K562 (cell line): ENCODE data around the gene OPCML. TPM values are rescaled to one million over a fixed set of nuclear protein-coding genes. Genes with fewer than 3 reads are reported as not detected.
A peak's percentile ranks its signal among the peaks of the same experiment; 100 is the strongest.

Experiments used
- ATAC-seq: fragments of 200-7000 bp; cut with Tn5 transposase; 3 replicates; pipeline ENCODE4 v1.9.1; 2020; ENCODE audit warnings: moderate library complexity
- BruUV-seq: library from RNA; stranded (reverse); fragments of 400-500 nt; replicated peaks from 2 replicates; lab custom pipeline; 2021; lab: Mats Ljungman, UMichigan
- CTCF ChIA-PET: fragments of 300-600 bp; formaldehyde crosslinking; extraction: SDS; loops from one replicate; lab custom pipeline; 2021; ENCODE audit warnings: low intra/inter-chr PET ratio; lab: Yijun Ruan, JAX
- POLR2A ChIA-PET: fragments of 300-600, 350-650 bp; sonication (Branson Sonifier 250); formaldehyde crosslinking; extraction: SDS; loops from one replicate; lab custom pipeline; 2021; ENCODE audit warnings: antibody characterized with exemption, inconsistent platforms; lab: Yijun Ruan, JAX
- DNase-seq, 4 experiments: peaks; one replicate each; pipeline versions ENCODE4 v3.0.0 to v3.0.0-alpha.2; 2011 to 2018; ENCODE audit warnings: low spot score in 3 of 4, mixed read lengths in 3 of 4; ENCODE audit errors: extremely low read depth in 1 of 4
- FAIRE-seq: peaks from 2 replicates; lab custom pipeline; 2011; peaks lifted over from hg19 to GRCh38; lab: Jason Lieb, UNC
- H2AFZ ChIP-seq: 2 replicates; pipeline ENCODE4 v1.6.0; 2011; ENCODE audit warnings: low read depth, low read length, control low read depth, inconsistent platforms
- H3K27ac ChIP-seq: fragments of 200-600 bp; 3 replicates; pipeline ENCODE4 v1.8.0; 2011; ENCODE audit warnings: low read depth, mild to moderate bottlenecking, control low read depth, inconsistent platforms, low read length, moderate library complexity, mixed read lengths; ENCODE audit errors: extremely low read depth
- H3K27me3 ChIP-seq, 2 experiments: fragments of 300-600 bp in 1 of 2; 2 replicates in 1 of 2; 3 replicates in 1 of 2; pipeline versions ENCODE4 v1.6.0 to v1.8.0; 2011; ENCODE audit warnings: inconsistent platforms in 2 of 2, low read length in 2 of 2, mild to moderate bottlenecking in 1 of 2, mixed read lengths in 1 of 2, moderate library complexity in 1 of 2; ENCODE audit not compliant: control insufficient read depth in 2 of 2, insufficient read depth in 2 of 2
- H3K36me3 ChIP-seq: fragments of 300-600 bp; 3 replicates; pipeline ENCODE4 v1.8.0; 2011; ENCODE audit warnings: mild to moderate bottlenecking, low read length, inconsistent platforms; ENCODE audit not compliant: control insufficient read depth, insufficient read depth
- H3K4me1 ChIP-seq, 2 experiments: fragments of 200-600 bp in 1 of 2; replicated peaks in 1 of 2; 2 replicates in 1 of 2; 3 replicates in 1 of 2; pipeline versions ENCODE4 v1.5.1 to v1.8.0; 2011; ENCODE audit warnings: inconsistent platforms in 2 of 2, low read length in 2 of 2, mild to moderate bottlenecking in 1 of 2, mixed read lengths in 1 of 2, moderate library complexity in 1 of 2; ENCODE audit not compliant: control insufficient read depth in 2 of 2, insufficient read depth in 2 of 2
- H3K4me2 ChIP-seq: 2 replicates; pipeline ENCODE4 v1.6.1; 2011; ENCODE audit warnings: low read length, control low read depth, inconsistent platforms, mixed read lengths; ENCODE audit not compliant: insufficient read depth
- H3K4me3 ChIP-seq: fragments of 200-600 bp; sonication (generic), shearing (Covaris generic); 2 replicates; pipeline ENCODE4 v1.5.1; 2016; ENCODE audit warnings: control low read depth, inconsistent platforms
- H3K79me2 ChIP-seq: fragments of 200-600 bp; 3 replicates; pipeline ENCODE4 v1.8.0; 2011; ENCODE audit warnings: low read length, inconsistent platforms; ENCODE audit not compliant: control insufficient read depth, insufficient read depth
- H3K9ac ChIP-seq, 2 experiments: 2 replicates each; pipeline versions ENCODE4 v1.6.0 to v1.6.1; 2011; ENCODE audit warnings: low read depth in 2 of 2, low read length in 2 of 2, control low read depth in 1 of 2, inconsistent platforms in 1 of 2, mild to moderate bottlenecking in 1 of 2, mixed read lengths in 1 of 2; ENCODE audit not compliant: insufficient read depth in 1 of 2
- H3K9me1 ChIP-seq: one replicate; pipeline ENCODE4 v1.6.0; 2011; ENCODE audit warnings: inconsistent platforms, mild to moderate bottlenecking, low read length, moderate library complexity; ENCODE audit not compliant: control insufficient read depth, insufficient read depth
- H3K9me3 ChIP-seq: replicated peaks from 2 replicates; pipeline ENCODE4 v1.5.1; 2011; ENCODE audit warnings: low read depth, low read length, inconsistent platforms; ENCODE audit not compliant: control insufficient read depth, insufficient read depth
- H4K20me1 ChIP-seq: replicated peaks from 2 replicates; pipeline ENCODE4 v1.6.1; 2011; ENCODE audit warnings: low read length, inconsistent platforms, mixed read lengths; ENCODE audit not compliant: control insufficient read depth, insufficient read depth
- BRD9 ChIP-seq: fragments of 450-650 bp; IDR thresholded peaks from 2 replicates; pipeline ENCODE4 v1.6.1; 2018; ENCODE audit warnings: low read depth; ENCODE audit not compliant: partially characterized antibody
- CAMTA2 ChIP-seq: fragments of 250-450 bp; sonication (Bioruptor Pico); conservative IDR thresholded peaks from 2 replicates; pipeline ENCODE4 v1.5.1; 2022
- ELF2 ChIP-seq: fragments of 250-450 bp; sonication (Bioruptor Pico); IDR thresholded peaks from 2 replicates; pipeline ENCODE4 v1.5.0; 2021; ENCODE audit warnings: mild to moderate bottlenecking
- EP300 ChIP-seq: IDR thresholded peaks from 2 replicates; pipeline ENCODE4 v1.6.1; 2012; ENCODE audit warnings: low read length, improper control_type of control experiment
- HDAC3 ChIP-seq: fragments of 450-650 bp; IDR thresholded peaks from 2 replicates; pipeline ENCODE4 v1.6.1; 2018; ENCODE audit warnings: borderline replicate concordance, mild to moderate bottlenecking, moderate library complexity; ENCODE audit not compliant: partially characterized antibody
- KDM4B ChIP-seq, 2 experiments: fragments of 450-650 bp in 1 of 2; sonication (generic) in 1 of 2; IDR thresholded peaks; 2 replicates each; pipeline ENCODE4 v1.6.1; 2016 to 2017; ENCODE audit warnings: borderline replicate concordance in 2 of 2, antibody characterized with exemption in 1 of 2, low read depth in 1 of 2, mild to moderate bottlenecking in 1 of 2
- NCOA2 ChIP-seq, 2 experiments: fragments of 450-650 bp; IDR thresholded peaks; 2 replicates each; pipeline ENCODE4 v1.6.1; 2018; ENCODE audit warnings: mild to moderate bottlenecking in 2 of 2, moderate library complexity in 1 of 2; ENCODE audit not compliant: partially characterized antibody in 2 of 2
- NCOA6 ChIP-seq: fragments of 450-650 bp; IDR thresholded peaks from 2 replicates; pipeline ENCODE4 v1.6.1; 2017; ENCODE audit warnings: mild to moderate bottlenecking
- POLR3G ChIP-seq: IDR thresholded peaks from 2 replicates; pipeline ENCODE4 v1.6.1; 2011; ENCODE audit not compliant: insufficient read length, insufficient replicate concordance; ENCODE audit errors: extremely low read depth
- RBM39 ChIP-seq: fragments of 200-400 bp; formaldehyde crosslinking; optimal IDR thresholded peaks from 2 replicates; pipeline ENCODE3; 2018; ENCODE audit warnings: low read depth, low read length
- ZFP36 ChIP-seq: fragments of 150-350 bp; IDR thresholded peaks from 2 replicates; pipeline ENCODE4 v1.6.1; 2018; ENCODE audit warnings: low read length, low read depth; ENCODE audit not compliant: partially characterized antibody
- ZNF12 ChIP-seq: sonication (generic); formaldehyde crosslinking; IDR thresholded peaks from 2 replicates; pipeline ENCODE4 v1.4.0; 2020; ENCODE audit warnings: mild to moderate bottlenecking, missing genetic modification reagents
- ZNF707 ChIP-seq: fragments of 250-450 bp; sonication (Bioruptor Pico); conservative IDR thresholded peaks from 2 replicates; pipeline ENCODE4 v1.8.0; 2022; ENCODE audit warnings: inconsistent platforms, mild to moderate bottlenecking, moderate library complexity
- ZNF76 ChIP-seq: fragments of 250-450 bp; sonication (Bioruptor Pico); IDR thresholded peaks from 2 replicates; pipeline ENCODE4 v1.4.0; 2020; ENCODE audit warnings: mild to moderate bottlenecking, moderate library complexity, borderline replicate concordance
- ZNF785 ChIP-seq: fragments of 250-450 bp; sonication (Bioruptor Pico); IDR thresholded peaks from 2 replicates; pipeline ENCODE4 v1.4.0; 2020; ENCODE audit warnings: mild to moderate bottlenecking
- WGBS: fragments of 100-300 bp; shearing (Covaris generic); methylation state at CpG from one replicate; pipeline ENCODE4 v1.1.6; 2016; ENCODE audit warnings: low coverage, mixed read lengths; ENCODE audit not compliant: insufficient coverage; ENCODE audit errors: missing lambda C conversion rate; 5-methylcytosine and 5-hydroxymethylcytosine counted together
- in situ Hi-C: fragments of 300-500 bp; cut with MboI; formaldehyde crosslinking; loops from 4 replicates; pipeline ENCODE4 v1.15.0; 2018; ENCODE audit warnings: inconsistent platforms, mixed read lengths
- intact Hi-C: fragments of 100-400 bp; cut with micrococcal nuclease; formaldehyde crosslinking; loops from 2 replicates; pipeline ENCODE4 v1.14.2; 2022
- polyA plus RNA-seq, 8 experiments: library from polyadenylated mRNA; depleted of rRNA in 4 of 8; stranded (reverse) in 5 of 8; unstranded in 3 of 8; fragments of >200 nt; fragmentation: Nextera tagmentation in 2 of 8; fragmentation: Illumina TruSeq in 1 of 8; extraction: Ambion mirVana in 2 of 8; extraction: Trizol in 1 of 8; gene quantifications; 2 replicates each; pipeline versions ENCODE4 v1.2.1 to v1.2.3, GENCODE V29; 2011 to 2014; ENCODE audit warnings: inconsistent platforms in 1 of 8, missing spikeins in 1 of 8
- total RNA-seq, 7 experiments: library from RNA; depleted of rRNA in 6 of 7; stranded (reverse); fragments of >200 nt in 6 of 7; fragmentation: Illumina TruSeq in 2 of 7; extraction: Trizol in 2 of 7; gene quantifications; 2 replicates each; pipeline versions ENCODE4 v1.2.1 to v1.2.3, GENCODE V29; 2011 to 2021; ENCODE audit warnings: low replicate concordance in 1 of 7
- TF ChIP-seq, protein P1 (sequence below), 3 experiments: fragments of 200-800 bp in 1 of 3; fragments of 250-450 bp in 1 of 3; fragments of 450-650 bp in 1 of 3; sonication (Bioruptor Pico) in 1 of 3; sonication (Bioruptor generic) in 1 of 3; formaldehyde crosslinking in 1 of 3; IDR thresholded peaks; 2 replicates each; pipeline versions ENCODE4 v1.6.1 to v1.8.0; 2016 to 2022; ENCODE audit warnings: mild to moderate bottlenecking in 2 of 3, missing genetic modification characterization in 2 of 3, missing compliant biosample characterization in 1 of 3, moderate library complexity in 1 of 3
- TF ChIP-seq, protein P2 (sequence below): sonication (generic); formaldehyde crosslinking; IDR thresholded peaks from 2 replicates; pipeline ENCODE4 v1.9.0; 2022; ENCODE audit warnings: mild to moderate bottlenecking, missing genetic modification reagents
- TF ChIP-seq, protein P3 (sequence below): fragments of 250-450 bp; sonication (Bioruptor Pico); IDR thresholded peaks from 2 replicates; pipeline ENCODE4 v1.4.0; 2020

OPCML gene
- total and polyA plus RNA-seq, 9 of the 15 experiments (the other 6 are each of a cell fraction or from before 2014, with no cell fraction given), result not detected

DNA sequence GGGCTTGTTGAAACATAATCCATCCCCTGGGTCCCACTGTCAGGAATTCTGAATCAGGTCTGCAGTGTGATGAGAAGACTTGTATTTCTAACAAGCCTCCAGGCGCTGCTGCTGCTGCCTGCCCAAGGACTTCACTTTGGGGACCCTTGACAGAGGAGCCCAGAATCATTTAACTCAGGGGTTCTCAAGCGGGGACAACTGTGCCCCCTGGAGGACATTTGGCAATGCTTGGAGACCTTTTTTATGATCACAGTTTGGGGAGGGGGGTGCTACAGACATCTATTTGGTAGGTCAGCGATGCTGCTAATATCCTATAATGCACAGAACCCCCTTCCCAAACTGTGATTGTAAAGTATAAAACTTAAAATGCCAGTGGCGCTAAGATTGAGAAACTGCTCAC lies 312.8 kb downstream of the OPCML start:
- POLR2A ChIA-PET, result no interaction called here
- TF ChIP-seq, protein P1, sequence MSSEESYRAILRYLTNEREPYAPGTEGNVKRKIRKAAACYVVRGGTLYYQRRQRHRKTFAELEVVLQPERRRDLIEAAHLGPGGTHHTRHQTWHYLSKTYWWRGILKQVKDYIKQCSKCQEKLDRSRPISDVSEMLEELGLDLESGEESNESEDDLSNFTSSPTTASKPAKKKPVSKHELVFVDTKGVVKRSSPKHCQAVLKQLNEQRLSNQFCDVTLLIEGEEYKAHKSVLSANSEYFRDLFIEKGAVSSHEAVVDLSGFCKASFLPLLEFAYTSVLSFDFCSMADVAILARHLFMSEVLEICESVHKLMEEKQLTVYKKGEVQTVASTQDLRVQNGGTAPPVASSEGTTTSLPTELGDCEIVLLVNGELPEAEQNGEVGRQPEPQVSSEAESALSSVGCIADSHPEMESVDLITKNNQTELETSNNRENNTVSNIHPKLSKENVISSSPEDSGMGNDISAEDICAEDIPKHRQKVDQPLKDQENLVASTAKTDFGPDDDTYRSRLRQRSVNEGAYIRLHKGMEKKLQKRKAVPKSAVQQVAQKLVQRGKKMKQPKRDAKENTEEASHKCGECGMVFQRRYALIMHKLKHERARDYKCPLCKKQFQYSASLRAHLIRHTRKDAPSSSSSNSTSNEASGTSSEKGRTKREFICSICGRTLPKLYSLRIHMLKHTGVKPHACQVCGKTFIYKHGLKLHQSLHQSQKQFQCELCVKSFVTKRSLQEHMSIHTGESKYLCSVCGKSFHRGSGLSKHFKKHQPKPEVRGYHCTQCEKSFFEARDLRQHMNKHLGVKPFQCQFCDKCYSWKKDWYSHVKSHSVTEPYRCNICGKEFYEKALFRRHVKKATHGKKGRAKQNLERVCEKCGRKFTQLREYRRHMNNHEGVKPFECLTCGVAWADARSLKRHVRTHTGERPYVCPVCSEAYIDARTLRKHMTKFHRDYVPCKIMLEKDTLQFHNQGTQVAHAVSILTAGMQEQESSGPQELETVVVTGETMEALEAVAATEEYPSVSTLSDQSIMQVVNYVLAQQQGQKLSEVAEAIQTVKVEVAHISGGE (CRISPR knock-in tag; IDR thresholded peaks at IDR 0.05), result no peak
- TF ChIP-seq, protein P2, sequence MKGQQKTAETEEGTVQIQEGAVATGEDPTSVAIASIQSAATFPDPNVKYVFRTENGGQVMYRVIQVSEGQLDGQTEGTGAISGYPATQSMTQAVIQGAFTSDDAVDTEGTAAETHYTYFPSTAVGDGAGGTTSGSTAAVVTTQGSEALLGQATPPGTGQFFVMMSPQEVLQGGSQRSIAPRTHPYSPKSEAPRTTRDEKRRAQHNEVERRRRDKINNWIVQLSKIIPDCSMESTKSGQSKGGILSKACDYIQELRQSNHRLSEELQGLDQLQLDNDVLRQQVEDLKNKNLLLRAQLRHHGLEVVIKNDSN (CRISPR knock-in tag), result no peak
- no peak for TF ChIP-seq ZFP36
- TF ChIP-seq ZNF76, result no peak
- TF ChIP-seq, protein P3, sequence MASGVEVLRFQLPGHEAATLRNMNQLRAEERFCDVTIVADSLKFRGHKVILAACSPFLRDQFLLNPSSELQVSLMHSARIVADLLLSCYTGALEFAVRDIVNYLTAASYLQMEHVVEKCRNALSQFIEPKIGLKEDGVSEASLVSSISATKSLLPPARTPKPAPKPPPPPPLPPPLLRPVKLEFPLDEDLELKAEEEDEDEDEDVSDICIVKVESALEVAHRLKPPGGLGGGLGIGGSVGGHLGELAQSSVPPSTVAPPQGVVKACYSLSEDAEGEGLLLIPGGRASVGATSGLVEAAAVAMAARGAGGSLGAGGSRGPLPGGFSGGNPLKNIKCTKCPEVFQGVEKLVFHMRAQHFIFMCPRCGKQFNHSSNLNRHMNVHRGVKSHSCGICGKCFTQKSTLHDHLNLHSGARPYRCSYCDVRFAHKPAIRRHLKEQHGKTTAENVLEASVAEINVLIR (CRISPR knock-in tag), result no peak
- no peak for TF ChIP-seq EP300
- no peak for TF ChIP-seq ZNF12 (CRISPR knock-in tag)
- no peak for TF ChIP-seq BRD9
- TF ChIP-seq NCOA2 (IDR thresholded peaks at IDR 0.05; ENCODE audit: partially characterized antibody in 2 of 2), result no peak
- no peak for TF ChIP-seq NCOA6
- no peak for TF ChIP-seq HDAC3
- no peak for TF ChIP-seq ELF2
- TF ChIP-seq ZNF707 (CRISPR knock-in tag), result no peak
- no peak for TF ChIP-seq RBM39
- TF ChIP-seq ZNF785, result no peak
- TF ChIP-seq CAMTA2 (CRISPR knock-in tag), result no peak
- no peak for TF ChIP-seq KDM4B (IDR thresholded peaks at IDR 0.05; ENCODE audit: borderline replicate concordance in 2 of 2, low read depth in 1 of 2)
- TF ChIP-seq POLR3G, result no peak
- no peaks in the 10 kb centered on the region for H3K9me3 ChIP-seq
- no peaks in the 10 kb centered on the region for H4K20me1 ChIP-seq
- BruUV-seq, result no TSS peak
- H3K79me2 ChIP-seq, result no peaks in the 10 kb centered on the region
- H3K4me1 ChIP-seq, result no peaks in the 10 kb centered on the region
- no peak overlapping the region for H3K4me3 ChIP-seq
- H3K27ac ChIP-seq, result no peak overlapping the region
- DNase-seq (peak in 1 of 4 experiments; percentile 1), ATAC-seq (no peak), FAIRE-seq (no peak)
- H3K36me3 ChIP-seq, result no peaks in the 10 kb centered on the region
- H3K9me1 ChIP-seq, result no peaks in the 10 kb centered on the region
- no peaks in the 10 kb centered on the region for H3K27me3 ChIP-seq
- H3K9ac ChIP-seq, result no peak overlapping the region
- intact Hi-C loops (no loop called here), in situ Hi-C loops (no loop called here)
- CTCF ChIA-PET, result no interaction called here
- H3K4me2 ChIP-seq, result no peak overlapping the region
- 2% methylated on average over 4 of the region's 4 CpGs for WGBS
- no peak overlapping the region for H2AFZ ChIP-seq
